Adrenal gland (tissue), 5 donors: ENCODE measurements around the gene CDK14.

Source experiments
- POLR2A ChIP-seq, 2 donors: fragments of 450-650 bp; IDR thresholded peaks; one replicate each; pipeline ENCODE4 v1.6.1; 2017; ENCODE audit warnings: antibody characterized with exemption in 2 of 2, mild to moderate bottlenecking in 2 of 2, moderate library complexity in 1 of 2
- TF ChIP-seq, protein P1 (sequence below), 6 experiments: fragments of 450-650 bp in 4 of 6; fragments of 200-600 bp in 2 of 6; sonication (generic) in 1 of 6; IDR thresholded peaks; 1 replicate in 5 of 6; 2 replicates in 1 of 6; pipeline versions ENCODE4 v1.5.1 to v1.8.0; 2016 to 2021; ENCODE audit warnings: antibody characterized with exemption in 6 of 6, mild to moderate bottlenecking in 2 of 6, moderate library complexity in 1 of 6
- donor health status: DM: no; HTN: no; CAD: no.

GRCh38 chr7:90846192-90846591 lies 250.1 kb downstream of the CDK14 start:
- TF ChIP-seq POLR2A (IDR thresholded peaks at IDR 0.05): no peak
- TF ChIP-seq, protein P1, sequence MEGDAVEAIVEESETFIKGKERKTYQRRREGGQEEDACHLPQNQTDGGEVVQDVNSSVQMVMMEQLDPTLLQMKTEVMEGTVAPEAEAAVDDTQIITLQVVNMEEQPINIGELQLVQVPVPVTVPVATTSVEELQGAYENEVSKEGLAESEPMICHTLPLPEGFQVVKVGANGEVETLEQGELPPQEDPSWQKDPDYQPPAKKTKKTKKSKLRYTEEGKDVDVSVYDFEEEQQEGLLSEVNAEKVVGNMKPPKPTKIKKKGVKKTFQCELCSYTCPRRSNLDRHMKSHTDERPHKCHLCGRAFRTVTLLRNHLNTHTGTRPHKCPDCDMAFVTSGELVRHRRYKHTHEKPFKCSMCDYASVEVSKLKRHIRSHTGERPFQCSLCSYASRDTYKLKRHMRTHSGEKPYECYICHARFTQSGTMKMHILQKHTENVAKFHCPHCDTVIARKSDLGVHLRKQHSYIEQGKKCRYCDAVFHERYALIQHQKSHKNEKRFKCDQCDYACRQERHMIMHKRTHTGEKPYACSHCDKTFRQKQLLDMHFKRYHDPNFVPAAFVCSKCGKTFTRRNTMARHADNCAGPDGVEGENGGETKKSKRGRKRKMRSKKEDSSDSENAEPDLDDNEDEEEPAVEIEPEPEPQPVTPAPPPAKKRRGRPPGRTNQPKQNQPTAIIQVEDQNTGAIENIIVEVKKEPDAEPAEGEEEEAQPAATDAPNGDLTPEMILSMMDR (IDR thresholded peaks at IDR 0.05): no peak
